8988T (cell line): ENCODE results near the gene RASGRP3.
"Not testable (repeated sequence)": the region's sequence is repeated elsewhere in the genome, so short reads cannot be mapped to it uniquely, and the experiment has no call there.

Source experiments
- DNase-seq: peaks from one replicate; pipeline ENCODE4 v3.0.0; 2011

The RASGRP3 gene

DNA sequence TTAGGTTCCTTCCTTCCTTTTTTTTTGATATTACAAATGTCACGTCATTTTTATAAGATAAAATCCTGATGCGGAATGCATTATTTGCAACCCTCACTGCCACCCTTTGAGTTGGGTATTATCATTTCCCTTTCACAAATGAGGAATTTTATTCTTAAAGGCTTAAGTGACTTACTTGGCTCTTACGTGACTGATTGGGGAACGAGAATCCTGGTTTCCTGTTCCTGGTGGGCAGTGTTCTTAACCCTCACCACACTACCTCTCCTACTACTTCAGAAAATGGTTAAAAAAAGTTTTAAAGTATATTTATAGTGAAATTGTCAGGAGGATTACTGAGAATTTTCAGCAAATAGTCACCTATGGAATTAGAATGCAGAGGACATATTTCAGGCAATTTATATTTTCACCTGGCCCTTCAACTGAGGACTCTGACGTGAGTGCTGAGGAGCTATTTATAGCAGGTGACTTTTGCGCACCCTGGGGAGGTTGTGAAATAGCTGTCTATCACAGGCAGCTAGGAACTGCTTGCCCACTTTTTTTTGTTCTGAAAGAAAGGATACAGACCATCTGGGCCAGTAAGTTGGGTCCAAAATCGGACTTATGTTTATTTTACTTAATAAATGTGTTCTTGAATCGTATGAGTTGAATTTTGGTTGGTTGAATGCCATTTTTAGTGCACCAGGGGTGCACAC lies 18.7 kb upstream of the RASGRP3 start:
- no peak for DNase-seq

DNA sequence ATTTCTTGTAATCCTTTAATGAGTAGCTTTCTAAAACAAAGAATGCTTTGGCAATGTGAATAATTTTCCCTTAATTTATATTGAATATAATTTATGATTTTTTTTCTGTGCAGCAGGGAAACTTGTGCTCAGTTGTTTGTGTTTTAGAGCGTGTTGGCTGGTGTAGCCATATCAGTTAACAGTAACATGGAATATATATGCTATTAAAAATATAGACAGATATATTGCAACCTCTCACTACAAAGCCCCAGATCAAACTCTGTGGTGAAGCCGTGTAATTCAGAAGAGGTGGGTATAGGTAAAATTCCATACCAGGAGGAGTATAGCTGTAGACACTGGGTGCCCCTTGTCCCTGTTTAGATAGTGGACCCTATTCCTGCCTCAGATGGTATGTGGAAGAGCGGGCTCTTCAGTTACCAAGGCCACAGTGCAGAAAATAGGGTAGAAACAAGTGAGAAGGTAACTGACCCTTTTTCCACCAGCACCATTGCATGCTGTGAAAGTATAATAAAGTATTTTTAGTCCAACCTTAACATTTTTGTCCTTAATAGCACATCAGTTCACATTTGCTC lies 18.1 kb upstream of the RASGRP3 start:
- DNase-seq: no peak

DNA sequence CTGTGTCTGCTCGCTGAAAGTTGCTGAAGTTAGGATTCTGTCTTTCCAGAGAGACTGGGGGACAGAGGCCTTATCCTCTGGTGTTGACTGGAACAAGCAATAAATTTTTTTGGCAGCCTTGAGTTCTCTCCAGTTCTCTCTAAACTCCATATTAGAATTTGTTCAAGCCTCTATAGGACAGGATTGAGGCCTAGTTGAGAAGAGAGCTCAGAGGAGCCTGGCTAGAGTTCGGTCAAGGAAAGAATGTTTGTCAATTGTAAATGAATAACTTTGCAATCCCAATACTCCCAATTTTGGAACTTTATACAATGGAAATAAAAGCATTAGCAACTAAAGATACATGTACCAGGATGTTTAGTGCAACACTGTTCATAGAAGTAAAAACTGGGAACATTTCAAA lies 16.7 kb upstream of the RASGRP3 start:
- no peak for DNase-seq

DNA sequence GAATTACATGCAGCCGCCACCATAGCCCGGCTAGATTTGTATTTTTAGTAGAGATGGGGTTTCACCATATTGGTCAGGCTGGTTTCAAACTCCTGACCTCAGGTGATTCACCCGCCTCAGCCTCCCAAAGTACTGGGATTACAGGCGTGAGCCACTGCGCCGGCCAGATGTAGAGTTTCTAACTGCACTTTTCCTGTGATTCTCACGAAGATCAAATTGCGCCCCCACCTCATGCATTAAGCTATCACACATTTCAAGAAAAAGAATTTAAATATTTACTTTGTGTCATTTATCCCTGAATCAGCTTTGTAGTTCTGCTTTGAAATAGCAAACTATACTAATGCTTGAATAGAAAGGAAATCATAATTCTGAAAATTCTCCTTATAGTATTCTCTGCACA lies 13.9 kb upstream of the RASGRP3 start:
- not testable (repeated sequence) for DNase-seq

DNA sequence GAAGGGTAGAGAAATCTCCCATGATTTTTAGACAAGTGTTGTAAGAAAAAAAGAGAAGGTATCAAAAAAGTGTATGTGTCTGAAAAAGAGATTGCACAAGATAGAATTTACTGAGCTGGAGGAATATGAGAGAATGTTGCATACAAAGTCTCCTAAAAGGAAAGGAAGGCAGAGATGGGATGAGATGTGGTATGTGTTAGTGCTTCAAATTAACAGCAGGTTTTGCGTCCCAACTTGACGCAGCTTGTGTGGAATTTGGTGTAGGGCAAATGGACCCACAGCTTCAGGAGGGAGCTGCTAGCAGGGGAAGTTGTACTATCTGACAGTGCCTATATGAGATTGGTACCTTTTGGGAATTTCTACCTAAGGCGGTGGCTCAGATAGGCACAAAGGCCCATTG lies 9.0 kb upstream of the RASGRP3 start:
- DNase-seq: no peak

DNA sequence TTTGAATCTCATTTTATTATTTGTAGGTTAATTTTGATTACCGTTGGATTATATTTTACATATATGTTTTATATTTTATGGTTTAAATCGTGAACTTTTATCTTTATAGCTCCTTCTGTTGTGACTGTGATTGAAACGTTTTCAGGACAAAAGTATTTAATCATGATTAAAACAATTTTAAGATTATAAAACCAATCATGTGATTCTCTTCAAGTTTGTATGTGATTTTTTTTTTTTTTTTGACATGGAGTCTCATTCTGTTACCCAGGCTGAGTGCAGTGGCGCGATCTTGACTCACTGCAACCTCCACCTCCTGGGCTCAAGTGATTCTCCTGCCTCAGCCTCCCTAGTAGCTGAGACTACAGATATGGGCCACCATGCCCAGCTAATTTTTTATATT lies 7.2 kb upstream of the RASGRP3 start:
- no peak for DNase-seq

DNA sequence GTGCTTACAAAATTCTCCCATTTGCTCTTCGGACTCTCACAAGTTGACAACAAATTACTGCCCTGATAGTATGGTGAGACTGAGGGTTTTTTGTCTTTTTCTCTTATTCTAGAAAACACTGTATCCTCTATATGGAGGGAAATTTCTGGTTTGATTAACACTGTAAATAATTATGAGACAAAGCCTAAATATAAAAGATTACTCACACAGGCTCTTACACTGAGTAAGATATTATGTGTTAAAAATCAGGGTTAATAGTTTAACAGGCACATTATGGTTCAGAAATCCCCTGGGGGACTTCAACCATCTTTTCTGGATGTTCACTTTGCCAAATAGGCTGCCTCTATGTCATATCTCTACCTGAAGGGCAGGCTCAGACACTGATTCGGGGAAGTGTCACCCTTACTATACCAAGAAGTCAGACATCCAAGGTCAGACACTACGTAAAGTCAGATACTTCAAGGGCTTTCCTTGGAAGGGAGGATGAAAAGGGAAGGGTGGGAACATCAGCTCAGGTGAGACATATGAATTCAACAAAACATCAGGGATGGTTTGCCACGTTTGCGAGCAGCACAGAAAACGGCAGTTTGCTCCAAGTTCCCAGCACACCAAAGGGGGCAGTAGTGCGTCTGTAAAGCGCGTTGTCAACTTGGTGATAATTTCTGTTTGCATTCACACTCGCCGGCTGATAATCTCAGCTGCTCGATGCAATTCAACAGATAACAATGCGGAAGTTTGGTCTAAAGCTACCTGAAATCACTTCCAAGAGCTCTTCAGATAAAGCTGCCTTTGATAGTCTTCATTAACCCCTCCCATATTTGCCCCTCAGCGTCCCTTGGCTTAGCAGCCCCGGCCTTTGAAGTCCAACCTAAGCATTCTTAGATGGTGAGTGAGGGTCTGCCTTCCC lies 972 bp upstream of the RASGRP3 start:
- DNase-seq: no peak

DNA sequence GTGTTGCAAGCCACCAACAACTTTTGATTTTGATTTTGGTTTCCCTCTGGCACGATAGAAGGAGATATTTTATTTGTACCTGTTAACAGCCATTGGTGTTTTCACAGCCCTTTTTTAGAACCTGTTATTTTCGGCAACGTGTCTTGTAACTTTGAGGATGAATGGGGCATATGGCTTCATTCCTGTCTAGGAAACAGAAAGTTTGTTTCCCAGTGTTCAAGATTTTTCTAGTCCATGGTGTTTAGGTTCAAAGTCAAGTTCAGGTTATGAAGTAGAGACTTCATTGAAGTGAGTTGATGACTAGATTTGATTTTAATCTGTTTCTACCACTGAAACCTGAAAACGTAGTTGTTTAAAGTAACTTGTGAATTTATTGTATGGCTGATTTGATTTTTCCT lies 343 bp downstream of the RASGRP3 start:
- DNase-seq: no peak

DNA sequence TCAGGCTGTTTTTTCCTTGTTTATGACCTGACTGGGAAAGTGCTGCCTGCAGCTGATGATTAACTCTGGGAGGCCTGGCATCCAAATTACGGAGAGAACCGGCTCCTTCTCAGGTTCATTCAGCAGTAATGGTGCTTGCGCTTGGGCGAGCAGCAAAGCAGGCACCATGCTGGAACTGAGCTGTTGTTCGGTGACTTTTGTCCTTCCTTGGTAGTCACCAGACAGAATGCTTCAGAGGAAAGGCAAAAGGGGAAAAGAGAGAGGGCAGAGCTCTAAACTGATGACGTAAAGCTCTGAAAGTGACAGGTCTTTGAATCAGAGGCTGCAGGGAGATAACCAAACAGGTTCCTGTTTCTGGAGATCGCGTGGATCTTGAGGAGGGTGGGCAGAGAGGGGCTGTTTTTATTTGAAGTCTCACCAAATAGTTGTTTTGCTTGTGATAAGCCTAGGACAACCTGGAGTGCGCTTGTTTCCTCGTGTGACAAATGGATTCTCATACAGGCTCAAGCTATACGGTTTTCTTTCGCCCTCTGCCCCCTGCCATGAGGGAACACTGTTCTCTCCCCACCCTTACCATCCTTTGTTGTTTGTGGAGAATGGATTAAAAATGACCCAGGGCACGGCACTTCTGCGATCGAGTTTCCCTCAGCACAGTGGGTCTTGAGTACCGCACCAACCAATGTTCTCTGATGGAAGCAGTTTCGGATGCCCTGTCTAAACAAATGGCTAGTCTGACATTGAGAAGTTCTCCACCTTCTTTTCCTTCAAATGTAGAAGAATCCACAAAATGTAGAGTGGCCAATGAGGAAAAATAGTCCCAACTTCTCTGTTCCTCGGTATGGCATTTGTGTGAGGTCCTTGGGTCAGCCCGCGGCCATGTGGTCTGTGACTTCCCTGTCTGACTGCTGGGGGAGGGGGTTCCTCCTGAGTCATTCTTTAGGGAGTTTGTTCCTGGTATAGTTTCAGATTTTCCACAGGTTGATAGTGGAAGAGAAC lies 1.3 kb downstream of the RASGRP3 start:
- no peak for DNase-seq

DNA sequence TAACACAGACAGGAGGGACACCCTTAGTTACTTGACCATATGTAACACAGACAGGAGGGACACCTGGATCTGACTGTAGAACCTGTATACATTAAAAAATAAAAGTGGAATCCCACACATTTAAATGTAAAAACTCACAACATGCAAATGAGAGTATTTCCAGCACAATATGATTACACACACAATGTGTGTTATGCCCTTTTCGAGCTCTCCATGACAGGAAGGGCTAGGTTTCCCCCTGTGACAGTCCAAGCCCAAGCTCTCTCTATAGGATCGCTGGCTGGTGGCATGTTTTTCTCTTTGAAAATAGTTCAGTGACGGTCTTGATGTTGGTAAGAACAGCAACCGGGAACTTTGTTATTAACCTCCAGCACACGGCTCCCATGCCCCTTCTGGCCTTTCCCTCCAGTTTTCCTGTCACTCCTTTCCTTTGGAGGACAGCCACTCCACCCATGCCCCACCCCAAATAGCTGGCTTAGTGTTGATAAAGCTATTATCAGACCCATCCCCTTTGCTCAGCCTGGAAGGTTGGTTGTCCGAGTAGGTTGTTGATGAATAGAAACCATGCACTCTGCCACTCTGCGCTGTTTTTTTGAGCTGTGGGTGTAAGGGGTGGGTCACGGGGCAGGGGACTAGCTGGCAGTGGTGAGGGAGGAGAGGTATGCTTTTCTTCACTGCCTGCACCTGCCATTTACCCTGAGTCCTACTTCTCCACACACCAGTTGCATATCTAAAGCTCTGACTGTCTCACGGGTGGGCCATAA lies 2.7 kb downstream of the RASGRP3 start:
- no peak for DNase-seq

DNA sequence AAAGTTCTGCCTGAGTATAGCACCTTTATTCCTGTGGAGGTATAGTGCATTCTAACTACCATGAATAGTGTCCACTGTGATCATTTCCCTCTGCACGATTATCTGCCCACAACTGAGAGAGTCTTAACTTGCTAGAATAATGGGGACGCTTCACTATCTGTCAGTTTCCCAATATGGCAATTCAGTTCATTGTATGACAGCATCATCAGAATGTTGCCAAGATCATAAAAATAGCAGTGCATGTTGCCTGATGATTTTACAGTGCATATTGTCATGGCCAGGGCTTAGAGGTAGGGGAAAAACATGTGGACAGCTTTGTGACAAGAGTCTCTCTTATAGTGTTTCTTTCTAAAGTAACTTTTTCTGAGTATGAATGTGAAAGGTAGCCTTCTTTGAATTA lies 6.1 kb downstream of the RASGRP3 start:
- DNase-seq: no peak

DNA sequence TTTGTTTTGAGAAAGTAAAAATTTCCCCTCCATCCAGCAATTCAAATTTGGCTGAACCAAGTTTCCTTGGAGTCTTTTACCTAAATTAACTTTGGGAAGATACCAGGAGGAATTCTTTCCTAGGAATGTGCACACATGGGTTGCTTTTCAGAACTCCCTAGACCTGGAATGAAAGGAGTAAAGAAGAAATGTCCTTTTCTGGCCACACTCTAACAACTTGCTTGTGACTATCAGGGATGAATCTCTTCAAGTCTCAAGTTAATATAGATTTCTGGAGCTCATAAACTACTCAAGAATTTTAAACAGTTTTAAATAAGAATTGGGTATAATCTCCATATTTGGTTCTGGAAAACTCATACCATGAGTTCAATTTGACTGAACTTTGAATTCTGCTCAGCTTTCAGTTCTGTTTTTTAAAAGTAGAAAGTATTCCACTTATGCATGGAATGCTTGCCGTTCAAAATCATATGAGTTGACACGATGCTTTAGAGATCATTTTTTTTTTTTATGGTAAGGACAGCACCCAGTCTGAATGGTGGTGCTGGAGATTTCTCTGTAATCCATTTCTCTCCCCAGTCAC lies 7.7 kb downstream of the RASGRP3 start:
- no peak for DNase-seq

DNA sequence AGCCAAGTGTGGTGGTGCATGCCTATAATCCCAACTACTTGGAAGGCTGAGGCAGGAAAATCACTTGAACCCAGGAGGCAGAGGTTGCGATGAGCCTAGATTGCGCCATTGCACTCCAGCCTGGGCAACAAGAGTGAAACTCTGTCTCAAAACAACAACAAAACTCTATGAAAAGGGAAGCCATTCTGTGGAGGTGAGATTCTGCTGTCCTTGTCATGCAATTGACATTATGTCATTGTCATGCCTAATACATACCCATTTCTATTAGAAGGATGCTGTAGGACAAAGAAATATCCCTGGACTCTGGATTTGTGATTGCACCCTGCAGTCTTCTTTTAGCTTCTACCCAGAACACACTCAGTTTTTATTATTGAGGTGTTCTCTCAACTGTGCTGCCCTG lies 8.6 kb downstream of the RASGRP3 start:
- DNase-seq: no peak

DNA sequence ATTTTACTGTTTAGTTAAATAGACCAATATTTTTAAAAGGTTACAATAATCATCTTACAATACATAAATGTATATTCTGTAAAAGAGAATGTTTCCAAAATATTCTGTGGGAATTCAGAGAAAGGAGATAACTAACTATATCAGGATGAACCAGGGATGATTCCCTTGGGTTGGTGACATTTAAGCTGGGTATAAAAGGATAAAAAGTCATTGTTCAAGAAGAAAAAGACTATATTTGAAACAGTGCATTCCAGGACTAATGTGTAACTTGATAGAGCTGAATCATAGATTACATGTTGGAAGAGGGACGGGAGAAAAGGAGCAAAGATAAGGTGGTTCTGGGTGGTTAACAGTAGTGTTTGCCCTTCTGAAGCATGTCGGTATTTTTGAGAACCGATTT lies 10.1 kb downstream of the RASGRP3 start:
- no peak for DNase-seq

DNA sequence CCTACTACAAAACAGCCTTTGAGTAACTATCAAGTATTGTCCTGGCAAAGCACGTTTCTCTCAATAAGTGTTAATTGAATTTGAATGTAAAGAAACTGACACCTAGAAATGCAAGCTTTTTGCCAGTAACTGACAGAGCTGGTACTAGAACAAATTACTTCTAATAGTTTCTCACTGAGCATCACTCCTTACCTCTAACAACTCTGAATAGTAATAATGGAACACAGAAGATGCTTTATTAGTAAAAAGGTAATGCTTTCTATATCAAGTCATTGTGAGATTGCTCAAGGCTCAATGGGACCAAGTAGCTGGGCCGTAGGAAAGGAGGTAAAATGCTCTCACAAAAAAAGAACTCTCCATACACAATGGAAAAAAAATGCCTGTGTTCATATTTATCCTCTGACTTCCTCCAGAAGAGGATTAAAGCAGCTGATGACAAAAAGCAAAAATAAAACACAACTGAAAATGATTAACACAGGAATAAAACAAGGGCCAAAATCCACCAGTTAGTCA lies 11.8 kb downstream of the RASGRP3 start:
- DNase-seq: no peak

DNA sequence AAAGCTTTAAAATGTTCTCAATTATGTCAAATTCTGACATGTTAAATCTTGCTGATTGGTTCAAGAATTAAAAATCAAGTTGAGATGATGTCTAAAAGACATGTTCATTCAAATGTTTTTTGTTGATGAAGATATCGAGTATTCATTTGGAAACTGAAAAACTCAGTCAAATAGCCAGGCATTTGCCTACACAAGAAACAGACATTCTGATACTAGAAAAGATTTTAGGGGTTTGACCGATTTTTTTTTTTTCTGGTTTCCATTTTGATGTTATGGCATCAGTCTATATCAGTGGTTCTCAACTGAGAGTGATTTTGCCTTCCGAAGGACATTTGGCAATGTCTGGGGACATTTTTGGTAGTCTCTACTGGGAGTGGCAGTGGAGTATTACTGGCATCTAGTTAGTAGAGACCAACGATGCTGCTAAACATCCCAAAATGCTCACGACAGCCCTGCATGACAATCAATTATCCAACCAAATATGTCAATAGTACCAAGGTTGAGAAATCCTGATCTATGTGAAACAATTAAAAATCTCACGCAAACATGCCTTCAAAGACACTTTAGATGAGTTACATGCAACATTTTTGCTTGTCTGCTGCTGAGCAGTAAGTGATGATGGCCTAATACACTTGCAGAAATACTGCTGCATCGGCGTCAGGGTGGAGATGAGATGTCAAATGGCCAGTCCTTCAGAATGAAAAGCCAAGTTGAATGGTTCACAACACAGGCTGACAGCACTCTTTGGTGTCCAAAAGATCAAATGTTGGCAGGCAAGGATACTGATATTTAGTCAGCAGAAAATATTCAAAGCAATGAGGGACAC lies 12.5 kb downstream of the RASGRP3 start:
- DNase-seq: no peak

DNA sequence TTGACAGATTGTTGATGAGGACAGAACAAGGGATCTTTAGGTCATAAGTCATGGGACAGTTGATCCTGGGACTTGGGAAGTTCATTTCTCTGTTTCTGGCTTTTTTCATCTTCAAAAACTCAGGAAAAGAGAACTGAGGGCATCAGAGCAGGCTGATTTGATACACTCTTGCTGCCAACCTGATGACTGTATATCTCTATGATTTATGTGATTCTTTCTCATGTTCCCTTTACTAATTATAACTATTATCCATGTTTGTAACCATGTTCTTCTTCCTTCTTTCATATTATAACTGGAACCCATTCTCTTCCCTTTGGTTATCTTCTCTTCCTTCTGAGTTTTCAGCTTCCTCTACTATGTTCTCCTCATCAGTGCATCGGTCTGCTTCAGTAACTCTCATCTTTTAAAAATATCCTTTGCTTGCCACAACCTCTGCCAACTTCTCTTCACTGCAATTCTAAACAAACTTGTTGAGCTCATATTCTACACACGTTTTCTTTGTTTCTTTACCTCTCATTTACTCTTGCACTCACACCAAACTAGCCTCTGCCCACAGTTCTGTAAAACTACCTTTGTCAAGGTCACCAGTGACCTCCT lies 13.5 kb downstream of the RASGRP3 start:
- DNase-seq: no peak

DNA sequence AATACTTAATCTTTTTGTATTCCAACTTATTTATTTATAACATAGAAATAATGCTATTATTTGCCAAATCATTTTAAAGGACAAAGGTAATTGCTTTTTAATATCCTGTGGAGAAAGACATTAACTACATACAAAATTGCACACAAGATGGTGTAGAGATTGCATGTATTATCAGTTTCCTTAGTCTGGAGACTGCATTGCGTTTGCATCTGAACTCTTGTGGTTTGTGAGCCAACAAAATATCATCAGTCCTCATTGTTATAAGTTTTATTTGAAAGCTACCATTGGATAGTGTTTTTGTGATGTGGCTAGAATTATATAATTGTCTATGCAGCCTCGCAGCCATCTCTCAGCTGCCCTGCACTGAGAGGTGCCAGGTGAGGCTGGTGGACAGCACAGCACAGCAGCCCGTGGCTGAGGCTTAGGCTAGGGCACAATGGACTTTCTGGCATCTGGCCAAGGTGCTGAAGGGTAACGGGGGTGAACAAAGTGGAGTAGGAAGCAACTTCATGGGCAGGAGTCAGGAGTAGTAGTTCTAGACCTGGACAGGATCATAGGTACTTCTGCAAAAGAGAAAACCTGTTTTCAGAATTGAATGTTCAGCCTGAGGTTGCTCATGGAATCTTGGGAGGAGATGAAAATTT lies 15.1 kb downstream of the RASGRP3 start:
- no peak for DNase-seq

DNA sequence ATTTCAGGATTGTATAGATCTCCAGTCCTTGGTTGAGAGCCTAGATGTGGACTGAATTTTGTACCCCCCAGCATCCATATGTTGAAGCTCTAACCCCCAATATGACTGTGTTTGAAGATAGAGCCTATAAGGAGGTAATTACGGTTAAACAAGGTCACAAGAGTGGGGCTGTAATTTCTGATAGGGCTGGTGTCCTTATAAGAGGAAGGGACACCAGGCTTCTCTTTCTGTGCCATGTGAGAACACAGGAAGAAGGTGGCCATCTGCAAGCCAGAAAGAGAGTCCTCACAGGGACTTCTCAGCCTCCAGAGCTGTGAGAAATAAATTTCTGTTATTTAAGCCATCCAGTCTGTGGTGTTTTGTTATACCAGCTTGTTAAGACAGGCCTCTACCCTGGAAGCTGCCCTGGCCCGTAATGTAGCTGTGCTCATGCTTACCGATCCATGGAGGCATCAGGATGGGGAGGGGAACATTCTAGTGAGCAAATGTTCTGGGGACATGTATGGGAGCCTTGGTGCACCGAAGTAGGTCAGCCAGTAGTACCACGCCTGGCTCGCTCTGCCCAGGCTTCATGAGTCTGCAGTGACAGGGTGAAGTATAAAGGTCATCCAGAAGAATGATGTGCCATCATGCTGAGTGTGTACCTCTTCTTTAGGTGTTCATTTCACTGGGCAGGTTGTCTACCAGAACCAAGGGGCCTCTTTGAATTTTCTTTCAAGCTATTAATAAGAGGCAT lies 16.1 kb downstream of the RASGRP3 start:
- no peak for DNase-seq
